ENCODE results near the gene NEDD4L.

GRCh38 chr18:58411323-58411722, 367.3 kb downstream of the NEDD4L start:
- no peak for TF ChIP-seq CTCF (conservative IDR thresholded peaks at IDR 0.05; ENCODE audit: low read length)
- no peak for TF ChIP-seq EZH2phosphoT487 (IDR thresholded peaks at IDR 0.05; ENCODE audit: borderline replicate concordance, low read depth, low read length)

Data from OCI-LY7 (cell line).